Measurements from ENCODE around the gene EXOG.

DNA sequence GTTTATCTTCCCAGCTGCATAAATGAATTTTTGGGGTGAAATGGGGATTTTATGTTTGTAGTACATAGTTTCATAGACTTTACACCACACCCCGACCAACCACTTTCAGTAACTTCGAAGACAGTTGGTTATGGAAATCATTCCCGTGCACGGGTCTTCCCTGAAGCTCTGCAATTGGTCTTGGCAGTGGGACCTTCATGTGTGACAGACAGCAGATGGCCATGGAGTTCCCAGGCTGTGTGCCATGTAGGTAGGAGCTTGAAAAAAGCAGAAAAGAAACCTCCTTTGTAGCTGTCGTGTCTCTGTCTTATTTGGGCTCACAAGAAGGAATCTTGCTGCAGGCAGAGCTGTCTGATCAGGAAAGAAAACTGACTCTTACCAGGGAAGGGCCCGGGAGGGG lies 25.9 kb downstream of the EXOG start:
- no peak for TF ChIP-seq EZH2 (IDR thresholded peaks at IDR 0.05; ENCODE audit: borderline replicate concordance, low read length)
- TF ChIP-seq, protein P1, sequence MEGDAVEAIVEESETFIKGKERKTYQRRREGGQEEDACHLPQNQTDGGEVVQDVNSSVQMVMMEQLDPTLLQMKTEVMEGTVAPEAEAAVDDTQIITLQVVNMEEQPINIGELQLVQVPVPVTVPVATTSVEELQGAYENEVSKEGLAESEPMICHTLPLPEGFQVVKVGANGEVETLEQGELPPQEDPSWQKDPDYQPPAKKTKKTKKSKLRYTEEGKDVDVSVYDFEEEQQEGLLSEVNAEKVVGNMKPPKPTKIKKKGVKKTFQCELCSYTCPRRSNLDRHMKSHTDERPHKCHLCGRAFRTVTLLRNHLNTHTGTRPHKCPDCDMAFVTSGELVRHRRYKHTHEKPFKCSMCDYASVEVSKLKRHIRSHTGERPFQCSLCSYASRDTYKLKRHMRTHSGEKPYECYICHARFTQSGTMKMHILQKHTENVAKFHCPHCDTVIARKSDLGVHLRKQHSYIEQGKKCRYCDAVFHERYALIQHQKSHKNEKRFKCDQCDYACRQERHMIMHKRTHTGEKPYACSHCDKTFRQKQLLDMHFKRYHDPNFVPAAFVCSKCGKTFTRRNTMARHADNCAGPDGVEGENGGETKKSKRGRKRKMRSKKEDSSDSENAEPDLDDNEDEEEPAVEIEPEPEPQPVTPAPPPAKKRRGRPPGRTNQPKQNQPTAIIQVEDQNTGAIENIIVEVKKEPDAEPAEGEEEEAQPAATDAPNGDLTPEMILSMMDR (IDR thresholded peaks at IDR 0.05; ENCODE audit: low read length) = no peak

Data from OCI-LY1 (cell line).